GM12878 (cell line): ENCODE data around the gene NGF.

Source experiments
- RFX5 ChIP-seq: IDR thresholded peaks from 2 replicates; pipeline ENCODE4 v1.6.1; 2011; ENCODE audit warnings: low read depth, low read length, improper control_type of control experiment
- STAT1 ChIP-seq: fragments of 450-650 bp; conservative IDR thresholded peaks from 2 replicates; pipeline ENCODE4 v1.6.1; 2014; ENCODE audit warnings: antibody characterized with exemption, mild to moderate bottlenecking

DNA sequence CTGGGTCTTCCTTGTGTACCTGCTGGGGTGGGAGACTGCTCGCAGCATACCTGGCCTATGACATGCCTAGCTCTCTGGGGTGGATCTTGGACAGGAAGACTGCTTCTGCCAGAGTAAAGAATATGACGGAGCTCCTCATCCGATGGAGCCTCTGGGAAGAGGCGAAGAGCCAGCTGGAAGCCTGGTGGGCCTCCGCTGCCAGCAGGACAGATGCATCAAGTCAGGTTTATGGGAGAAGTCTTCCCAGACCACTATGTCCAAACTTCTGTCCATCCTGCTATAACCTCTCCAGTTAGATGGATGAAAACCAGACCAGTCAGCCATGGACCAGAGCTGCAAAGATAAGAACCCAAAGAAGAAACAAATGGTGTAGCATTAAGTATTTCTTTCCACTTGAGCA, 27.7 kb upstream of the NGF start:
- TF ChIP-seq STAT1 (no peak), RFX5 (no peak)
